Activated naive CD8-positive, alpha-beta T cell treated with anti-CD3 and anti-CD28 coated beads, Interleukin-2, amount 50 U/mL, for 24 hours (primary cell): ENCODE results near the gene HLA-DMA.
A peak's percentile ranks its signal among the peaks of the same experiment; 100 is the strongest.

Experiments
- ATAC-seq: fragments of 150-1000 bp; cut with Tn5 transposase; one replicate; pipeline ENCODE4 v1.10.0; 2021
- DNase-seq: peaks from one replicate; pipeline ENCODE4 v3.0.0; 2021
- H3K27ac Mint-ChIP-seq: one replicate; pipeline ENCODE4 v1.8.0; 2021; ENCODE audit warnings: mild to moderate bottlenecking, mixed read lengths
- H3K27me3 Mint-ChIP-seq: one replicate; pipeline ENCODE4 v1.8.0; 2021; ENCODE audit warnings: mixed read lengths
- H3K36me3 Mint-ChIP-seq: one replicate; pipeline ENCODE4 v1.8.0; 2021; ENCODE audit warnings: low read depth, mixed read lengths
- H3K4me1 Mint-ChIP-seq: one replicate; pipeline ENCODE4 v1.8.0; 2021; ENCODE audit warnings: mixed read lengths
- H3K4me3 Mint-ChIP-seq: one replicate; pipeline ENCODE4 v1.8.0; 2021; ENCODE audit warnings: mild to moderate bottlenecking, moderate library complexity, mixed read lengths
- H3K9me3 Mint-ChIP-seq: one replicate; pipeline ENCODE4 v1.8.0; 2021; ENCODE audit warnings: mixed read lengths

Gene HLA-DMA

DNA sequence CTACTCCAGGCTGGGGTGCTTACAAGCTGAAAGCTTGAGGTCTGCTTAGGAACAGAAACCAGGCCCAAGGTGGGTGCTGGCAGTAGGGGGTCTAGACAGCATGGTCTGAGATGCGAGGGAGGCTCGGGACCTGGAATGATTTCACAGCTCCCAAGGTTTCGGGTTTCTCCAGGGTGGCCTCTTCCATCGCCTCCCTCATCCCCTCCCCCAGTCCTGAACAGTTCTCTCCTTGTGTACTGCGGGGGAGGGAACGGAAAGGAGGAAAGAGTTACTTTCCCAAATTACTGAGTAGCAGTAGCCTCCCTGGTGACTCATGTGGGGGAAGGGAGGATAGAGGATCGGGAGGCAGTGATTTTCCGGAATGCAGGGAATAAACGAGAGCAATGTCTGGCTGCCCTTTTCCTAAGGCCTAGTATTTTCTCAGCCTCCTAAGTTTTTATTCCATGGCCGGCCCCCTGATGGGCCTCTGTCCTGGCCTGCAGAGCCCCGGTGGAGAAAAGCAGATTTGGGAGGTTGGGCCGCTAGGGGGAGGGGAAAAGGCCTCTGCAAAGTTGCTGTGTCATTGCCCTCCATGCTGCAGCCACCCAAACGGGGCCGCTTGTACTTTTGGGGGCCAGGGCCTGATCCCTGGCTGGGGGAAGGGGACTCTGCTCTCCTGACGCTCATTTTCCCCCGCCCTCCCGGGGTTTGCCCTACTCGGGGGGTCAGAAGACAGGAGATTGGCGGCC, 17.0 kb upstream of the HLA-DMA start:
- peak; percentile 7 for ATAC-seq
- peak; percentile 81 for DNase-seq
- H3K36me3 Mint-ChIP-seq = peaks cover 58% of the 10 kb centered on the region
- no peaks in the 10 kb centered on the region for H3K27me3 Mint-ChIP-seq
- H3K27ac Mint-ChIP-seq = peak overlapping the region; percentile 97
- no peaks in the 10 kb centered on the region for H3K9me3 Mint-ChIP-seq
- peak overlapping the region; percentile 97 for H3K4me3 Mint-ChIP-seq
- peaks cover 34% of the 10 kb centered on the region for H3K4me1 Mint-ChIP-seq

DNA sequence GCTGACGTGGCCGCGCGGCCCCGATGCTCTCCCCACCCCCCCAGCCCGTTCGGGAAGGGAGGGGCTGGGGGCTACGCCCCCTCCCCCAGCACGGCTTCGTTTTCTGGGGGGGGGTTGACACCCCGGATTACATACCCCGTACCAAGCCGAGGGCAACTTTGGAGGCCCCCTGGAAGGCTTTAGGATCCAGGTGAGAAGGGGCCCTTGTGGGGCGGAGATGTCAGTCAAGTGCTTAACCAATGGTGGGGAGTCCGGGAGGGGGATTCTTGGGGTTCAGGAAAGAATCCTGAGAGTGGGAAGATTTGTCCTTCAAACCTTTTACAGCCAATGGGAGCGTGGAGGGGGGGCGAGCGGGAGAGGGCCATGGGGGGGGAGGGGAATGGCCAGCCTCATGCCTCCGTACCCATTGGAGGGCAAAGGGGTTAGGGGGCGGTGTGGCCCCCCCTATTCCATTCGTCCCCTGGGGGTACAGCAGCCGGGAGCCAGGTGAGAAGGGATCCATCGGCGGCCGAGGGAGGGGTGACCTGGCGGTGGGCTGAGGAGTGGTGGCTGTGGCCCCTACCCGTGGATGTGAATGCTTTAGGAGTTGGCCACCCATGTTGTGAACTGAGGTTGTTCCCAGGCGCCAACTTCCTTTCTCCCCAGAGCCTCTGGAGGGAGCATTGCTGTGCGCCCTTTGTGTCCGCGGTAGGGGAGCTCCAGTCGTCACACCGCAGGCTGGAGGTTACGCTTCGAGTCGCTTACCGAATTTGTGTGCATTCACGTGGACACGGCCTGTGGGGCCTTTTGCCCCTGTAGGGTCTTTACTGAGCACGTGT, 16.2 kb upstream of the HLA-DMA start:
- H3K4me3 Mint-ChIP-seq = peak overlapping the region; percentile 97
- H3K27ac Mint-ChIP-seq = peak overlapping the region; percentile 97
- DNase-seq (peak; percentile 76), ATAC-seq (peak; percentile 1)
- no peaks in the 10 kb centered on the region for H3K27me3 Mint-ChIP-seq
- peaks cover 51% of the 10 kb centered on the region for H3K36me3 Mint-ChIP-seq
- no peaks in the 10 kb centered on the region for H3K9me3 Mint-ChIP-seq
- H3K4me1 Mint-ChIP-seq = peaks cover 38% of the 10 kb centered on the region

DNA sequence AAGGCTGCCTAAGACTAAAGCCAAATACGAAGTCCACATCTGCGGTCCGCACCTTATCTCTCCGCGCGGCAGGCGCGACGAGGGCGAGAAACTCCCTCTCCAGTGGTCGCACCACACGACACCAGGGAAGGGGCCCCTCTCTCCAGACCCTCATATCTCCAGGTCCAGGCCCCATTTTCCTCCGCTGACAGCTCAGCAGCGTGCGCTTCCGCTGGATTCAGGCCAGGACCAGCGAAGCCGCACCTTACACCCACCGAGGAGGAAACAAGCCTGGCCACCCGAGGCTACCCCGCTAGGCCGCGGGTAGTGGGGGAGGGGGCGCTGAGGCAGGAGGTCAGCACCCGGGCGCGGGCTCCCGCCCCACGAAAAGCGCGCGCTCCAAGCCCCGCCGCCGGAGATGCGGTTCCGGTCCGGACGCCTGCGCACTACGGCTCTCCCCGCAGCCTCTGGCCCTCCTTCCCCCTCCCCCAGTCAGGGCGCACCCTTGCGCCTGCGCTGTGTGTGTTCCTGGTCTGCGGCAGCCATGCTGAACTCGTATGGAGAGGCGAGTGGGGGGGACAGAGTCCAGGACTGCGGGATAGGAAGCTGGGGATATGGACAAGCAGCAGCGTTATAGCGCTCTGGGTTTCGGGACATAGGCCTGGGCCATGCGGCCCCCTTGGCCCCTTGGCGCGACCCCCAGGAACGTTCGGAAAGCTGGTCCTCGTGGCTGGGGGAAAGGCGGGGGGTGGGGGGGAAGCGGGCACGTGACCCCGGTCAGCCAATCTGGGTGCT, 15.4 kb upstream of the HLA-DMA start, which contains the start of gene BRD2:
Gene BRD2 (plus strand): TSS at position 502 of the 774 bp plus-strand sequence. CDS start 4,305 bp downstream, outside the sequence.
- Mint-ChIP-seq H3K27me3 (no peaks in the 10 kb centered on the region), H3K9me3 (no peaks in the 10 kb centered on the region), H3K4me3 (peak within 1 kb of the TSS; percentile 97), H3K36me3 (peaks cover 43% of the 10 kb centered on the region), H3K4me1 (peaks cover 45% of the 10 kb centered on the region), H3K27ac (peak within 1 kb of the TSS; percentile 97)
- DNase-seq = peak; percentile 97
- peak; percentile 27 for ATAC-seq

- Mint-ChIP-seq H3K4me1 (peaks cover 50% of the 10 kb centered on the region), H3K36me3 (peaks cover 34% of the 10 kb centered on the region), H3K27ac (peak overlapping the region; percentile 97), H3K9me3 (no peaks in the 10 kb centered on the region), H3K4me3 (peak overlapping the region; percentile 97), H3K27me3 (no peaks in the 10 kb centered on the region)
- ATAC-seq (no peak), DNase-seq (peak; percentile 38)
Observed at GRCh38 chr6:32967151-32968091, 14.5 kb upstream of the HLA-DMA start.

GRCh38 chr6:32964776-32965175, 11.9 kb upstream of the HLA-DMA start:
- Mint-ChIP-seq H3K27me3 (no peaks in the 10 kb centered on the region), H3K4me3 (no peak overlapping the region), H3K9me3 (no peaks in the 10 kb centered on the region), H3K27ac (no peak overlapping the region), H3K36me3 (peaks cover 10% of the 10 kb centered on the region), H3K4me1 (peaks cover 60% of the 10 kb centered on the region)
- DNase-seq (no peak), ATAC-seq (no peak)

- no peak overlapping the region for H3K27ac Mint-ChIP-seq
Observed at GRCh38 chr6:32963866-32964265, 11.0 kb upstream of the HLA-DMA start.

GRCh38 chr6:32962213-32962826, 9.4 kb upstream of the HLA-DMA start:
- Mint-ChIP-seq H3K36me3 (peaks cover 6% of the 10 kb centered on the region), H3K27me3 (no peaks in the 10 kb centered on the region), H3K9me3 (no peaks in the 10 kb centered on the region), H3K27ac (no peak overlapping the region), H3K4me3 (no peak overlapping the region), H3K4me1 (peaks cover 55% of the 10 kb centered on the region)
- DNase-seq = no peak
- ATAC-seq = no peak

More at GRCh38 chr6:32963866-32964265, 11.0 kb upstream of the HLA-DMA start:
- ATAC-seq (no peak), DNase-seq (no peak)
- peaks cover 6% of the 10 kb centered on the region for H3K36me3 Mint-ChIP-seq
- H3K9me3 Mint-ChIP-seq = no peaks in the 10 kb centered on the region
- peaks cover 60% of the 10 kb centered on the region for H3K4me1 Mint-ChIP-seq
- no peak overlapping the region for H3K4me3 Mint-ChIP-seq
- no peaks in the 10 kb centered on the region for H3K27me3 Mint-ChIP-seq

DNA sequence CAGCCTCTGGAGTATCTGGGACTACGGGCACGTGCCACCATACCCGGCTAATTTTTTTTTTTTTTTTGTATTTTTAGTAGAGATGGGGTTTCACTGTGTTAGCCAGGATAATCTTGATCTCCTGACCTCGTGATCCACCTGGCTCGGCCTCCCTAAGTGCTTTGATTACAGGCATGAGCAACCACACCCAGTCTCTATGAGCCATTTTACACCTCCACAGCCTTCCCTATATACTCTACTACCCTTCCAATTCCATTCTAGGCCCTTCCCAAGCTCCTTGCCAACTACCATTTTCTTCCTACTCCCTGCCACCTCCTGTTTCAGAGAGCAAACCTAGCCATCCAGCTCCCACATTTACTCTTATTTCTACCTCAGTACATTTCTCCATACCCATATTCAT, 7.7 kb upstream of the HLA-DMA start:
- peaks cover 47% of the 10 kb centered on the region for H3K4me1 Mint-ChIP-seq

DNA sequence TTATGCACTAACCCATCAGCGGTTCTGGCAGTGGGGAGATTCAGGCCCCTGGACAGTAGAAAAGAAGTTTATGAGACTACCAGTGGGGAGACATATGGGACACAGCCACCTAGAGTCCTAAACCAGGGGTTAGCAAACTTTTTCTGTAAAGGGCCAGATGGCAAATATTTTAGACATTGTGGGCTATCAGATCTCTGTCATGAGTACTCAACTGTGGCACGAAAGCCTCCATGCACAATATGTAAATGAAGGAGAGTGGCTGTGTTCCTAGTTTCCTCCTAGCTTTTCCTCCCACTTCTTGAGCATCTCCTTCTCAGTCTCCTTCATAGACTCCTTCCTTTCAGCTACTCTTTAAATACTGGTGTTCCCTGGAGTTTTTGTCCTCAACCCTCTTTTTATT, 3.3 kb upstream of the HLA-DMA start:
- Mint-ChIP-seq H3K27ac (no peak overlapping the region), H3K4me1 (peaks cover 44% of the 10 kb centered on the region), H3K4me3 (no peak overlapping the region), H3K27me3 (no peaks in the 10 kb centered on the region), H3K9me3 (no peaks in the 10 kb centered on the region), H3K36me3 (peaks cover 2% of the 10 kb centered on the region)
- DNase-seq = peak; percentile 0
- no peak for ATAC-seq

More for the DNA sequence above, 7.7 kb upstream of the HLA-DMA start:
- Mint-ChIP-seq H3K27ac (no peak overlapping the region), H3K36me3 (peaks cover 3% of the 10 kb centered on the region), H3K27me3 (no peaks in the 10 kb centered on the region), H3K4me3 (no peak overlapping the region), H3K9me3 (no peaks in the 10 kb centered on the region)
- no peak for DNase-seq
- no peak for ATAC-seq

DNA sequence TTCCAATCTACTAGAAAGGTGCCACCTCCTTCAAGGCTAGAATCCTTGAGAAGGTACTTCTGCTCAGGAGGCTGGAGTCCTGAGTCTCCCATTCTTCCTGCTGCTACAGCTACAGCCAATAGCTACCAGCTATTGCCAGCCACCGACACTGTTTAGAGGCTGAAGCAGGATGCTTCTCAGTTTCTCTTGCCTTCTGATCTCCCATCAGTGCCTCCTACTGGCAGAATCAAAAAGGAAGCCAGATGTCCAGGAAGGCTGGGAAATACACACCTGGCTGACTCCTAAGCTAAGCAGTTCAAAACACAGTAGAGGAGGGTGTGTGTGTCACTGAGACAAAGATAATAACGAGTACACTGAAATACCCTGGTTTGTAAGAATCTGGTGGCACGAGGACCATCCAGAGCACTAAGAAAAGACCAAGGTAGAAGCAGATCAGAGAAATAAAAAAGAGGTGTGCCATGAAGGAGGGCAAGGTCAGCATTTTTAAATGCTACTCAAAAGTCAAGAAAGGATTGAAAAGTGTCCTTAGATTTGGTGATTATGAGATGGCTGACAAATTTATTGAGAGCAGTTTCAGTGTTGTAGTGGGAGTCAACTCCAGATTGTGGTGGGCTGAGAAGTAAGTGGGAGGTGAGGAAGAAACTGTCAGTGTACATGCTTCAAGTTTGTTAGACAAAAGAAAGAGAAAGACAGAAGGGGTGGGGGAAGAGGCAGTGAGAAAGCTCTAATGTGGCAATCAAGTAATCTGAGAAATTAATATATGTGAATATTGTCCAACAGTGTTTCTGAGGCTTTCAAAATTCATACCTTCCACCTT, 2.3 kb upstream of the HLA-DMA start:
- Mint-ChIP-seq H3K36me3 (peaks cover 3% of the 10 kb centered on the region), H3K4me3 (peak overlapping the region; percentile 19), H3K27ac (no peak overlapping the region), H3K27me3 (no peaks in the 10 kb centered on the region), H3K9me3 (no peaks in the 10 kb centered on the region), H3K4me1 (peaks cover 48% of the 10 kb centered on the region)
- ATAC-seq = peak; percentile 34
- DNase-seq = peak; percentile 0

- DNase-seq (no peak), ATAC-seq (no peak)
- H3K9me3 Mint-ChIP-seq = no peaks in the 10 kb centered on the region
- H3K4me1 Mint-ChIP-seq = peaks cover 55% of the 10 kb centered on the region
- no peak overlapping the region for H3K27ac Mint-ChIP-seq
- H3K4me3 Mint-ChIP-seq = no peak overlapping the region
- no peaks in the 10 kb centered on the region for H3K27me3 Mint-ChIP-seq
- H3K36me3 Mint-ChIP-seq = peaks cover 5% of the 10 kb centered on the region
Observed at GRCh38 chr6:32954267-32954666, 1.4 kb upstream of the HLA-DMA start.

GRCh38 chr6:32953775-32954174, 878 bp upstream of the HLA-DMA start:
- Mint-ChIP-seq H3K27ac (peak overlapping the region; percentile 67), H3K4me3 (no peak overlapping the region), H3K4me1 (peaks cover 60% of the 10 kb centered on the region), H3K27me3 (no peaks in the 10 kb centered on the region), H3K9me3 (no peaks in the 10 kb centered on the region), H3K36me3 (peaks cover 5% of the 10 kb centered on the region)
- ATAC-seq (no peak), DNase-seq (no peak)
